Peyer's patch (tissue), 4 donors: Measurements from ENCODE around the gene PRADC1.

Source experiments
- CTCF ChIP-seq, 6 experiments: fragments of 450-650 bp in 4 of 6; fragments of 200-600 bp in 2 of 6; sonication (generic) in 1 of 6; IDR thresholded peaks; one replicate each; pipeline ENCODE4 v1.5.1; 2017 to 2019; ENCODE audit warnings: antibody characterized with exemption in 6 of 6, mild to moderate bottlenecking in 3 of 6, moderate library complexity in 1 of 6
- POLR2A ChIP-seq, 2 donors: fragments of 450-650 bp; IDR thresholded peaks; one replicate each; pipeline ENCODE4 v1.5.1; 2017; ENCODE audit warnings: antibody characterized with exemption in 2 of 2, mild to moderate bottlenecking in 2 of 2, moderate library complexity in 2 of 2

- no peak for TF ChIP-seq POLR2A (IDR thresholded peaks at IDR 0.05)
- TF ChIP-seq CTCF (IDR thresholded peaks at IDR 0.05): no peak
These were observed 11.0 kb upstream of the PRADC1 start for GRCh38 chr2:73243884-73244570.
